MCF 10A (cell line): ENCODE results near the gene LRRC23. TPM values are rescaled to one million over a fixed set of nuclear protein-coding genes. Genes with fewer than 3 reads are reported as not detected.

Experiments used
- BruUV-seq: library from RNA; stranded (reverse); fragments of 400-500 nt; replicated peaks from 2 replicates; lab custom pipeline; 2021; lab: Mats Ljungman, UMichigan
- CTCF ChIA-PET: fragments of 300-600 bp; sonication (Branson Sonifier 250); formaldehyde crosslinking; extraction: SDS; loops from one replicate; lab custom pipeline; 2021; ENCODE audit warnings: antibody characterized with exemption, inconsistent platforms; lab: Yijun Ruan, JAX
- POLR2A ChIA-PET: fragments of 300-600, 350-650 bp; sonication (Branson Sonifier 250); formaldehyde crosslinking; extraction: SDS; loops from one replicate; lab custom pipeline; 2020; ENCODE audit warnings: antibody characterized with exemption, inconsistent platforms; lab: Yijun Ruan, JAX
- DNase-seq: peaks from one replicate; pipeline ENCODE4 v3.0.0-alpha.2; 2018; ENCODE audit not compliant: unreplicated experiment
- H3K27ac Mint-ChIP-seq: one replicate; pipeline ENCODE4 v1.8.0; 2022; ENCODE audit warnings: mild to moderate bottlenecking, low read depth, mixed read lengths; ENCODE audit not compliant: unreplicated experiment
- H3K27me3 Mint-ChIP-seq: one replicate; pipeline ENCODE4 v1.8.0; 2022; ENCODE audit warnings: mixed read lengths; ENCODE audit not compliant: insufficient read depth, unreplicated experiment
- H3K36me3 Mint-ChIP-seq: one replicate; pipeline ENCODE4 v1.8.0; 2022; ENCODE audit warnings: mild to moderate bottlenecking, moderate library complexity, mixed read lengths; ENCODE audit not compliant: insufficient read depth, unreplicated experiment
- H3K4me1 Mint-ChIP-seq: one replicate; pipeline ENCODE4 v1.8.0; 2022; ENCODE audit warnings: mixed read lengths; ENCODE audit not compliant: insufficient read depth, unreplicated experiment
- H3K4me3 Mint-ChIP-seq: one replicate; pipeline ENCODE4 v1.8.0; 2022; ENCODE audit warnings: mild to moderate bottlenecking, moderate library complexity, mixed read lengths; ENCODE audit not compliant: unreplicated experiment
- H3K9me3 Mint-ChIP-seq: one replicate; pipeline ENCODE4 v1.8.0; 2022; ENCODE audit warnings: mixed read lengths; ENCODE audit not compliant: unreplicated experiment
- intact Hi-C: fragments of 100-400 bp; cut with micrococcal nuclease; formaldehyde crosslinking; loops from 2 replicates; pipeline ENCODE4 v1.14.1; 2022
- total RNA-seq: library from RNA; stranded (reverse); gene quantifications from 2 replicates; pipeline ENCODE4 v1.2.3, GENCODE V29; 2022
- TF ChIP-seq, protein P1 (sequence below): fragments of 200-600 bp; IDR thresholded peaks from one replicate; pipeline ENCODE4 v1.8.0; 2022; ENCODE audit warnings: antibody characterized with exemption, mild to moderate bottlenecking; ENCODE audit not compliant: unreplicated experiment

LRRC23 gene
- total RNA-seq, 1 experiment from 2014 or later, result 7.5 TPM

DNA sequence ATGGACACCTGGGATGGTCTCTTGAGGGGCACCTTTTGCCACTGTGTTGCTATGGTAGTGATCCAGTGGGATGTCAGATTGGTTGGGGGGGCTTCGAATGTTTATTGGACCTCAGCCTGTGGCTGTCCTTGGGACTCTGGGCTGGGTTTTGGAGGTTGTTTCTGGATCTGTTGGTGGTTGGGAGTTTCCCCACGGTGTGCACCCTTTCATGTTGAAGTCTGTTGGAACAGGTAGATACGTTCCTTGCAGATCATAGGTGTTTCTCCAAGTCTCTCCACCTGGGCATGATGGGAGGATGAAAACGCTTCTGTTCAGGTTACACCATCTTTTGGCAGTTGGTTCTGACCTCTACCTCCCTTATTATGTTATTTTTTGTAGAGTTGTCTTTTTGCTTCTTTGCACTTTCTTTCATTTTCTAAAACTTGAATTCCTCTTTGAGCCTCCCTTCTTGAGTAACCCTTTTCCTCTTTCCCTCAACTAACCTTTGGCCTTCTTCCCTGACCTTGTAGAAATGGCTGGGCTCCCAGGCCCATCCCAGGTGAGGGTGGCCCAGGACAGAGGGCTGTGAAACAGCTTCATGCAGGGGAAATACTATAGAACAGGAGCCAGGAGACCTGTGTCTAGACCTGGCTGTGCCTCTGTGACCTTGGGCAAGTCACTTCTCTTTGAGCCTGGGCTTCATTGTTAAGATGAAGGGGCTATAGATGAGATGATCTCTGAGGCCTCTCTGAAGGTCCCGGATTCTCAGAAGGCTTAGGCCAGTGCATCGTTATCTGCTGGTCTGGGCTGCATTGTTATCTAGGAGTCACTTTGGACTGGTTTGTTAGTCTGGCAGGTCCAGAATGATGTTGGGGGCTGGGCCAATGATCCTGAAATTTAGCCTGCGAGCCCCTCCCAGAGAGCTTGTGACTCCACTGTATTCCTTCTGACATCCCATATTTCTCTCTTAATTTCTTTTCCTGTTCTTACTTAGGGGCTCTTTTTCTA, 25.1 kb downstream of the LRRC23 start:
- intact Hi-C loops, result no loop called here
- no peak for DNase-seq
- BruUV-seq, result no TSS peak

DNA sequence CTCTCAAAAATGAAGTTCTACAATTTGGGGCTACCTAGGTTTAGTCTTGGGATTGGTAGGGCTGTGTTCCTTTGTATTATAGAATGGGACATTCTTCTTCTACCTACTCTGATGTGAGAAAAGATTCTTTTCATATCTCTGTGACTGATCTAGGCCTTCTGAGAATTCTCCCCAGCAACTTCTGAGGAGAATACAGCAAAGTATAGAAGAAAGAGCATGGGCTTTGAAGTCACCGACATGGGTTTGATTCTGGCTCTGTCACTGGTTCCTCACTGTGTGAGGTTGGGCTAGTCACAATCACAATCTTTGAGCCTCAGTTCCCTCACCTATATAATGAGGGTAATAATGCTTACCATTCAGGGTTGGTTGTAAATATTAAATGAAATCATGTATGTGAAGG, 28.1 kb downstream of the LRRC23 start:
- TF ChIP-seq, protein P1, sequence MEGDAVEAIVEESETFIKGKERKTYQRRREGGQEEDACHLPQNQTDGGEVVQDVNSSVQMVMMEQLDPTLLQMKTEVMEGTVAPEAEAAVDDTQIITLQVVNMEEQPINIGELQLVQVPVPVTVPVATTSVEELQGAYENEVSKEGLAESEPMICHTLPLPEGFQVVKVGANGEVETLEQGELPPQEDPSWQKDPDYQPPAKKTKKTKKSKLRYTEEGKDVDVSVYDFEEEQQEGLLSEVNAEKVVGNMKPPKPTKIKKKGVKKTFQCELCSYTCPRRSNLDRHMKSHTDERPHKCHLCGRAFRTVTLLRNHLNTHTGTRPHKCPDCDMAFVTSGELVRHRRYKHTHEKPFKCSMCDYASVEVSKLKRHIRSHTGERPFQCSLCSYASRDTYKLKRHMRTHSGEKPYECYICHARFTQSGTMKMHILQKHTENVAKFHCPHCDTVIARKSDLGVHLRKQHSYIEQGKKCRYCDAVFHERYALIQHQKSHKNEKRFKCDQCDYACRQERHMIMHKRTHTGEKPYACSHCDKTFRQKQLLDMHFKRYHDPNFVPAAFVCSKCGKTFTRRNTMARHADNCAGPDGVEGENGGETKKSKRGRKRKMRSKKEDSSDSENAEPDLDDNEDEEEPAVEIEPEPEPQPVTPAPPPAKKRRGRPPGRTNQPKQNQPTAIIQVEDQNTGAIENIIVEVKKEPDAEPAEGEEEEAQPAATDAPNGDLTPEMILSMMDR, result no peak
- H3K4me1 Mint-ChIP-seq, result peaks cover 54% of the 10 kb centered on the region
- BruUV-seq, result no TSS peak
- no peaks in the 10 kb centered on the region for H3K9me3 Mint-ChIP-seq
- DNase-seq, result no peak
- H3K4me3 Mint-ChIP-seq, result no peak overlapping the region
- intact Hi-C loops, result no loop called here
- no peaks in the 10 kb centered on the region for H3K27me3 Mint-ChIP-seq
- H3K36me3 Mint-ChIP-seq, result peaks cover 66% of the 10 kb centered on the region
- no peak overlapping the region for H3K27ac Mint-ChIP-seq
- ChIA-PET POLR2A (interaction anchor here (0.6 to 1.4 kb wide), 4 partner anchors 11 to 732 kb away, joined by 3 to 5 read pairs (median 3); partner anchors contain the start of genes C12orf57 and RNU7-1), CTCF (interaction anchor here (0.7 to 1.3 kb wide), 3 partner anchors 9 to 30 kb away, joined by 3 to 4 read pairs (median 3); no protein-coding TSS in a partner anchor)

More for the DNA sequence above, 25.1 kb downstream of the LRRC23 start:
- Mint-ChIP-seq H3K27ac (peak overlapping the region; percentile 86), H3K27me3 (no peaks in the 10 kb centered on the region), H3K4me1 (peaks cover 66% of the 10 kb centered on the region), H3K36me3 (peaks cover 39% of the 10 kb centered on the region), H3K4me3 (peak overlapping the region; percentile 91), H3K9me3 (no peaks in the 10 kb centered on the region)
- ChIA-PET CTCF (interaction anchor here (0.6 to 1.6 kb wide), 7 partner anchors 8 to 733 kb away, joined by 3 to 11 read pairs (median 3); partner anchors contain the start of genes C12orf57 and RNU7-1), POLR2A (interaction anchor here (0.8 to 7.8 kb wide), 10 partner anchors 8 to 177 kb away, joined by 3 to 167 read pairs (median 6); partner anchors contain the start of genes C12orf57, LRRC23, MLF2 and RNU7-1)
- TF ChIP-seq, protein P1, result no peak

DNA sequence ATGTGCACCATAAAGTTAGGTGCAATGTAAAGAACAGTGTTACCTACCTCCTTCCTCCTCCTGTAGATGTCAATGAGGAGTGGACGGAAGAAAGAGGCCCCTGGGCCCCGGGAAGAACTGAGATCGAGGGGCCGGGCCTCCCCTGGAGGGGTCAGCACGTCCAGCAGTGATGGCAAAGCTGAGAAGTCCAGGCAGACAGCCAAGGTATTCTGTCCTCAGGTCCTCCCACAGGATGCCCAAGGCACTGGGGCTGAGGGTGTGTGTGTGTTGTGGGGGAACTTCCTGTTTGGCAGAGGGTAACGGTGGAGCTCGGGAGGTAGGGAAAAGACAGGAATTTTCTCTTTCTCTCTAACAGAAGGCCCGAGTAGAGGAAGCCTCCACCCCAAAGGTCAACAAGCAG, 29.5 kb downstream of the LRRC23 start:
- CTCF ChIA-PET, result interaction anchor here (0.7 to 9.7 kb wide), 5 partner anchors 11 to 61 kb away, joined by 3 to 114 read pairs (median 5); partner anchors contain the start of gene SPSB2
- Mint-ChIP-seq H3K27me3 (no peaks in the 10 kb centered on the region), H3K36me3 (peaks cover 80% of the 10 kb centered on the region), H3K4me1 (peaks cover 54% of the 10 kb centered on the region), H3K9me3 (no peaks in the 10 kb centered on the region), H3K4me3 (no peak overlapping the region), H3K27ac (peak overlapping the region; percentile 51)
- TF ChIP-seq, protein P1, result no peak
- POLR2A ChIA-PET, result interaction anchor here (0.7 to 1.7 kb wide), 5 partner anchors 9 to 81 kb away, joined by 4 to 10 read pairs (median 5); no protein-coding TSS in a partner anchor
- no TSS peak for BruUV-seq
- intact Hi-C loops, result no loop called here
- no peak for DNase-seq
